ENCODE measurements around the gene DMRTA1. TPM values are rescaled to one million over a fixed set of nuclear protein-coding genes. Genes with fewer than 3 reads are reported as not detected.
A peak's percentile ranks its signal among the peaks of the same experiment; 100 is the strongest.

The DMRTA1 gene, protein sequence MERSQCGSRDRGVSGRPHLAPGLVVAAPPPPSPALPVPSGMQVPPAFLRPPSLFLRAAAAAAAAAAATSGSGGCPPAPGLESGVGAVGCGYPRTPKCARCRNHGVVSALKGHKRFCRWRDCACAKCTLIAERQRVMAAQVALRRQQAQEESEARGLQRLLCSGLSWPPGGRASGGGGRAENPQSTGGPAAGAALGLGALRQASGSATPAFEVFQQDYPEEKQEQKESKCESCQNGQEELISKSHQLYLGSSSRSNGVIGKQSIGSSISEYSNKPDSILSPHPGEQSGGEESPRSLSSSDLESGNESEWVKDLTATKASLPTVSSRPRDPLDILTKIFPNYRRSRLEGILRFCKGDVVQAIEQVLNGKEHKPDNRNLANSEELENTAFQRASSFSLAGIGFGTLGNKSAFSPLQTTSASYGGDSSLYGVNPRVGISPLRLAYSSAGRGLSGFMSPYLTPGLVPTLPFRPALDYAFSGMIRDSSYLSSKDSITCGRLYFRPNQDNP
- total RNA-seq (2014; rRNA removed; shearing (Covaris generic)): 0.11 TPM in 1 of 2 replicates, not detected in the other
- polyA plus RNA-seq (2016; fragmentation: Nextera tagmentation; extraction: Ambion mirVana): not detected in 2 replicates

DNA sequence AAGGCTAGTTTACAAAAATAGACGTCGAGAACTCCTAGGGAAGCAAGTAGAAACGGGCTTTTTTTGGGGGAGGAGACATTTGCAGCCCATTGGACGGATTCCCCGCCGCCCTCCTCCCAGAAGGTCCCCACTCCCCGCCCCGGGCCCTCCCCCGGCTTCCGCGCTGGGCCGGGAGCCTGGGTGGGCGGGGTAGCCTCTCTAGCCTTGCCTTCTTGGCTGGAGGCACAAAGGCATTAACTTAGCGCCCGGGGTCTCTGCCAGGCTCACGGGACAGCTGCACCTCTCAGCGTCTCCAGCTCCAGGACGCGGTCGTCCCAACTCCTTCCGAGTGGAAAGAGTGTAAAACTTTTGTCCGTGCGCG lies at the start of gene DMRTA1:
Gene DMRTA1 (plus strand): TSS at position 236 of the 361 bp plus-strand sequence. CDS start 242 bp downstream, outside the sequence.
- Histone ChIP-seq H3K4me3 (peak within 1 kb of the TSS; percentile 80), H3K4me2 (ENCODE audit: unreplicated experiment) (peak within 1 kb of the TSS; percentile 89), H3K9ac (no peak within 1 kb of the TSS), H3F3A (ENCODE audit: insufficient read depth) (no peaks in the 10 kb centered on the region), H2AFZ (peak within 1 kb of the TSS; percentile 84), H3K27me3 (replicated peaks; ENCODE audit: insufficient read depth) (peaks cover 53% of the 10 kb centered on the region), H3K36me3 (ENCODE audit: low read depth) (no peaks in the 10 kb centered on the region), H4K20me1 (ENCODE audit: insufficient read depth) (no peaks in the 10 kb centered on the region), H3K27ac (no peak within 1 kb of the TSS), H3K9me2 (ENCODE audit: insufficient read depth) (no peaks in the 10 kb centered on the region), H3K4me1 (ENCODE audit: insufficient read depth) (0 out of 2 replicates have a peak, but pooled peaks cover 5% of the 10 kb centered on the region), H3K79me2 (ENCODE audit: insufficient read depth) (no peaks in the 10 kb centered on the region), H3K9me3 (ENCODE audit: low read depth) (no peaks in the 10 kb centered on the region)
- TF ChIP-seq EZH2 (IDR thresholded peaks at IDR 0.05; ENCODE audit: insufficient read depth, poor library complexity, severe bottlenecking) (no peak), EZH2phosphoT487 (IDR thresholded peaks at IDR 0.05; ENCODE audit: insufficient read depth, low read depth) (no peak)
- in situ Hi-C loops (cut with MboI): loop anchor here (10.0 kb wide), 1 partner anchor 632 kb away; no protein-coding TSS in a partner anchor
- WGBS, 2 experiments (ENCODE audit: low coverage in 1 of 2, low lambda C conversion rate in 2 of 2, missing lambda C conversion rate in 2 of 2): 0 to 2% methylated on average over 13 to 24 of the region's 24 CpGs
- DNase-seq: peak; percentile 76

- 0 out of 2 replicates have a peak, but pooled peaks cover under 1% of the 10 kb centered on the region for H4K20me1 ChIP-seq (ENCODE audit: insufficient read depth)
- no peaks in the 10 kb centered on the region for H3K9me3 ChIP-seq (ENCODE audit: low read depth)
- no peak overlapping the region for H3K4me3 ChIP-seq
- no peak for TF ChIP-seq EZH2 (IDR thresholded peaks at IDR 0.05; ENCODE audit: insufficient read depth, poor library complexity, severe bottlenecking)
- TF ChIP-seq EZH2phosphoT487 (IDR thresholded peaks at IDR 0.05; ENCODE audit: insufficient read depth, low read depth): no peak
- H3K27ac ChIP-seq: no peak overlapping the region
- no peak overlapping the region for H3K4me2 ChIP-seq (ENCODE audit: unreplicated experiment)
- DNase-seq: no peak
- peaks cover 10% of the 10 kb centered on the region; the same call in 1 of the 2 replicates for H3K27me3 ChIP-seq (replicated peaks; ENCODE audit: insufficient read depth)
- H2AFZ ChIP-seq: no peak overlapping the region
- in situ Hi-C loops (cut with MboI): no loop called here
- H3K36me3 ChIP-seq (ENCODE audit: low read depth): no peaks in the 10 kb centered on the region
- H3F3A ChIP-seq (ENCODE audit: insufficient read depth): no peaks in the 10 kb centered on the region
- H3K9me2 ChIP-seq (ENCODE audit: insufficient read depth): no peaks in the 10 kb centered on the region
- H3K9ac ChIP-seq: no peak overlapping the region
- H3K79me2 ChIP-seq (ENCODE audit: insufficient read depth): no peaks in the 10 kb centered on the region
- H3K4me1 ChIP-seq (ENCODE audit: insufficient read depth): no peaks in the 10 kb centered on the region
- WGBS, 2 experiments (ENCODE audit: low coverage in 1 of 2, low lambda C conversion rate in 2 of 2, missing lambda C conversion rate in 2 of 2): 28 to 31% methylated on average over 2 of the region's 2 CpGs
These were observed 45.0 kb upstream of the DMRTA1 start for GRCh38 chr9:22401671-22402070.

DNA sequence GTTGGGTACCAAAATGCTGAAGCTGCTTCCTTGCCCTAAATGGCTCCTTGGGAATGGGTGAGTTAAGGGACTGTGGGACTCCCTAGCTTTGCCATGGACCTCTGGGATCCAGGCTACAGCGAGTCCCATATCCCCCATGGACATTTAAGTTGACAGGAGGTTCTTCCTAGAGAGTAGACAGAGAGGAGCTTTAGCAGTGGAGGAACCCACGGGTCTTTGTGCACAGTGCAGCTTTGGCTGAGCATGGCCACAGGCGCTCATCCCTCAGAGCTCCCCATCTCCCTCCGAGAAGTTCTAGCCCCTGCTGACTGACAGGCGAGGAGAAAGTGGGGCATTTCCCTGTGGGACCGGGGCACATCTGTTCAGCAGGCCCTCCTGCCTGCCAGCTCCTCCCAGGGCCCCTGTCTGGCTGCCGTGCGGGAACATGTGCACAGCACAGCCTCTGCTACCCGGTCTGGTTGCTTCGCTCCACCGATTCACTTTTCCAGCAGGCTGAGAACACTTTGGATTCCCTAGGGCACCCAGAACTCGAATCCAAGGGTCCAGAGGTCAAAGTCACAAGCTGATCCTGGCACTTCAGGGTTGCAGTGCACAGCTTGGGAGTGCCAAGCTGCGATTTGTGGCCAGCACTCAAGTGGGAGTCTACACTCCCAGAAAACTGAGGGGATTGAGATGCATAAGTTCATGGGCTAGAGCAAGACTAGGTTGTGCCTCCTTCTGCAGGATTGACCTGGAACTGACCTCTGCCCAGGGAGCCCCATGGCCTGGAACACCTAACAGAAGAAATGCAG lies 40.6 kb upstream of the DMRTA1 start:
- no peak for DNase-seq
- Histone ChIP-seq H3F3A (ENCODE audit: insufficient read depth) (no peaks in the 10 kb centered on the region), H4K20me1 (ENCODE audit: insufficient read depth) (no peaks in the 10 kb centered on the region), H3K9me2 (ENCODE audit: insufficient read depth) (no peaks in the 10 kb centered on the region), H3K79me2 (ENCODE audit: insufficient read depth) (no peaks in the 10 kb centered on the region), H3K4me3 (no peak overlapping the region), H3K4me2 (ENCODE audit: unreplicated experiment) (no peak overlapping the region), H3K36me3 (ENCODE audit: low read depth) (no peaks in the 10 kb centered on the region), H3K9ac (no peak overlapping the region), H3K9me3 (ENCODE audit: low read depth) (no peaks in the 10 kb centered on the region), H2AFZ (no peak overlapping the region), H3K27me3 (replicated peaks; ENCODE audit: insufficient read depth) (peaks cover 10% of the 10 kb centered on the region; the same call in 1 of the 2 replicates), H3K27ac (no peak overlapping the region), H3K4me1 (ENCODE audit: insufficient read depth) (no peaks in the 10 kb centered on the region)
- in situ Hi-C loops (cut with MboI): no loop called here
- no peak for TF ChIP-seq EZH2 (IDR thresholded peaks at IDR 0.05; ENCODE audit: insufficient read depth, poor library complexity, severe bottlenecking)
- TF ChIP-seq EZH2phosphoT487 (IDR thresholded peaks at IDR 0.05; ENCODE audit: insufficient read depth, low read depth): no peak
- 10 to 14% methylated on average over 13 of the region's 13 CpGs for WGBS, 2 experiments (ENCODE audit: low coverage in 1 of 2, low lambda C conversion rate in 2 of 2, missing lambda C conversion rate in 2 of 2)

- Histone ChIP-seq H3K27me3 (replicated peaks; ENCODE audit: insufficient read depth) (no peaks in the 10 kb centered on the region), H3F3A (ENCODE audit: insufficient read depth) (no peaks in the 10 kb centered on the region), H3K4me3 (no peak overlapping the region), H3K9me2 (ENCODE audit: insufficient read depth) (no peaks in the 10 kb centered on the region), H3K4me2 (ENCODE audit: unreplicated experiment) (no peak overlapping the region), H4K20me1 (ENCODE audit: insufficient read depth) (no peaks in the 10 kb centered on the region), H3K9me3 (ENCODE audit: low read depth) (no peaks in the 10 kb centered on the region), H3K27ac (no peak overlapping the region), H3K36me3 (ENCODE audit: low read depth) (no peaks in the 10 kb centered on the region), H3K4me1 (ENCODE audit: insufficient read depth) (no peaks in the 10 kb centered on the region), H3K9ac (no peak overlapping the region), H3K79me2 (ENCODE audit: insufficient read depth) (no peaks in the 10 kb centered on the region), H2AFZ (no peak overlapping the region)
- DNase-seq: peak; percentile 26
- TF ChIP-seq EZH2phosphoT487 (IDR thresholded peaks at IDR 0.05; ENCODE audit: insufficient read depth, low read depth) (no peak), EZH2 (IDR thresholded peaks at IDR 0.05; ENCODE audit: insufficient read depth, poor library complexity, severe bottlenecking) (no peak)
- WGBS, 2 experiments (ENCODE audit: low coverage in 1 of 2, low lambda C conversion rate in 2 of 2, missing lambda C conversion rate in 2 of 2): 65 to 78% methylated on average over 1 of the region's 1 CpG
- in situ Hi-C loops (cut with MboI): no loop called here
These were observed 32.7 kb upstream of the DMRTA1 start for GRCh38 chr9:22413884-22414283.
